Hindlimb muscle (tissue), 1 donor: ENCODE data around the gene FBN2. TPM values are rescaled to one million over a fixed set of nuclear protein-coding genes. Genes with fewer than 3 reads are reported as not detected.

Experiments
- DNase-seq: peaks from one replicate; pipeline ENCODE4 v3.0.0-alpha.2; 2013
- polyA plus RNA-seq: library from polyadenylated mRNA; unstranded; fragments of 120-200 nt; gene quantifications from one replicate; pipeline ENCODE4 v1.2.1, GENCODE V29; 2013; ENCODE audit not compliant: insufficient read length

Gene FBN2
- polyA plus RNA-seq, 1 donor, result 37.9 TPM

GRCh38 chr5:128304791-128305190, 233.3 kb downstream of the FBN2 start:
- no peak for DNase-seq

DNA sequence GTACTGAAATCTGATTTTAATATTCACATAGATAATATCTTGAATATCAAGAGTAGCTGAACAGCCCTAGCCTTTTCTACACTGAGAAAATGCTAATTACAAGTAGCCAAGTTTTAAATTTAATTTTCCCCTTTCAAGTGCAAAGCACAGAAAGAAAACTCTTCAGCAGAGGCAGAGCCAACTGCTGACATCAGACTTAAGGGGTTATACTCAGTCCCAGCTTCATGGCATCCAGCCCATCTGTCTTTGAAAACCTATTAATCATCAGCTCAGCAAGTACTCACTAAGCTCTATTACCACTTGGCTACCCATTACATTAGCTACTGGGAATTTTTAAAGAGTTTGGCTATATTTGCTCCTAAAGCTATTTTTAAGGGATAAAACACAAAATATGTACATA, 234.0 kb downstream of the FBN2 start:
- DNase-seq, result peak; percentile 50

DNA sequence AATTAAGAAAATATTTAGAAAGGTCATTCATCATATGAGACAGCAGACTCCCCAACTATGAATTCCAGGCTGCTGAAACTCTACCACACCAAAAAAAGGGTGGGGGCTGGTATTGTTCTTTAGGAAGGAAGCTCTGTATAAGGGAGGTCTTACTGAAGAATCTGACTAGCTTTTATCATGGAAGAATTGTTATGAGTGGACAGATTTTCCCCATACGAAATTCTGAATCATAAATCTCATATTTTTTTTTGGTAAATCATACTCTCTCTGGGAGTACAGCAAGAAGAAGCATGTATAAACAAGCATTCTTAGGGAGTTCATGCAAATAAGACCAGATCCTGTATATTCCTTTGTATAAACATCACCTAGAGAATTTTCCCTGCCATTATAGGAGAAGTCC, 234.5 kb downstream of the FBN2 start:
- no peak for DNase-seq

DNA sequence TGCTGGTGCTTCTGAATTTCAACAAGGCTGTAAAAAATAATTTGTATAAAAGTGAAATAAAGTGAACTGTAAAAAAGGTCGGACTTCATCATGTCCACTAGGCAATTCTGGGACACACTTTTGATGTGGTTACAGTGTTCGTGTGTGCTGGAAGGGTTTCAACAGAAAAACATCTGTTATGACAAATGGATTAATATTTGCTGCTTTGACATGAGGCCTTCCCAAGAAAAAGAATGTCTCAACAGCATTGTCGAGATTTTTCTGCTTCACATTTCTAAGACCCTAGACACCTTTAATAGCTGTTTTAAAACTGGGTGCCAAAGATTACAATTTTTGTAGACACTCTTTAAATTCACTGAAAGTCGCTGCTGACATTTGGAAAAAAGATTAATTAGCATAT, 237.9 kb downstream of the FBN2 start:
- DNase-seq, result peak; percentile 23

DNA sequence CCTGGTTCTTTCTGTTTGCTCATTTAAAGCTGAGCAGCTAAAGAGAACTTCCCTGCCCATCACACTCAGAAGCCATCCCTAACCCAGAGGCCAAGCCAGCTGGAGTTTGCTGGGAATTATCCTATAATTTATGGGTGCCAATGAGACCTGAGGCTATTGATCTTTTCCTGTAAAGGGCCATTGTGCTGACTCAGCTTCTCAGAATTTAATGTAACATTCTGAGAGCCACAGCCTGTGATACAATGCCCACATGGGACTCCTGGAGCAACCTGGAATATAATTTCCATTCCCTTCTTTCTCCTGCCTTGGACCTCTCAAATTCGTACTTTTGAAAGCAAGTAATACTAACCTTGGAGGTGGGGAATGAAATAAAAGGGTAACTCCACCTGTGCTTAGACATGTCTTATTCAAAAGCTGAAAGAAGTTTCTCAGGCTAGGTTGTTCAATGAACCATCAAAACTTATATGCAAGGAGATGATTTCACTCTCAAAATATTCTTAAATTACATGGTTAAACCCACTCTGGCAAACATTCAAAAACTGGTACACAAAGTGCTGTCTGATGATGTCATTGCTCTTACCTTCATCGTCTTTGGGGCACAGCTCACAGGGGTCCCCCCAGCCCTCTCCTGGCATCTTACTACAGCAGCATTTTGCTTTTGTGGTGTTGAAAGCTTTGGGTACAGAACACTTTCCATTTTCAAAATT, 247.7 kb downstream of the FBN2 start:
- no peak for DNase-seq

GRCh38 chr5:128287740-128288139, 250.3 kb downstream of the FBN2 start:
- DNase-seq, result no peak

DNA sequence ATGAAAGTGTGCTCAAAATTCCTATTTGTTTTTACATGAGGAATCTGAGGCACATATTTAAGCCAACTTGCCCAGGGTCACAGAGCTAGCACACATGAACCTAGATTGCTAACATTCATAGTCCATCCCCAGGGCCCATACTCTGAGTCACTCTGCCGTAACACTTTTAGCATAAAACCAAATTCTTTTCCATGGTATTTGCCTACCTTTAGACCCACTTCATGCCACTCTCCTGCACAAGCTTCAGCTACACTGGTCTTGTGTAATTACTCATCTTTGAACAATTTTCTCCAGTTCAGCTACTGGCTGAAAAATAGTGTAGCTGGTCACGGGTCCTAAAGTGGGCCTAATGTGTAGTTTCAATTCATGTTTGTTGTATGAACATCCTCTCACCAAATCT, 253.8 kb downstream of the FBN2 start:
- no peak for DNase-seq

DNA sequence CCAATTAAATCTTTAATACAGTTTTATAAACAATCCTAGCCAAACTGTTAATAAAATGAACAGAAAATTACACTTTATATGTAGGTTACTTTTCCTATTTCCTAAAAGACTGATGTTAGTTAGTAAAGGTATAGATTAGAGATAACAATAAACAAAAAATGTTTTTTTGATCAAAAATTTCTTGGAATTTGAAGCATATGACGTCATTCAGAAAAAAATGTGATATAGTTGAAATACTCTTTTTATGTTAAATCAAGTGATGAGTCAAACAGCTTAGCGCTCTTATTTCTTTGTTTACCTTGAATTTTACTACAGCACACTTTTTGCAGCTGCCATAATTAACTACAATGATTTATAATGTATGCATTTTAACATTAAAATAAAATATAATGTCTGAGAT, 258.7 kb downstream of the FBN2 start:
- DNase-seq, result no peak

GRCh38 chr5:128276537-128277216, 261.4 kb downstream of the FBN2 start:
- DNase-seq, result no peak

DNA sequence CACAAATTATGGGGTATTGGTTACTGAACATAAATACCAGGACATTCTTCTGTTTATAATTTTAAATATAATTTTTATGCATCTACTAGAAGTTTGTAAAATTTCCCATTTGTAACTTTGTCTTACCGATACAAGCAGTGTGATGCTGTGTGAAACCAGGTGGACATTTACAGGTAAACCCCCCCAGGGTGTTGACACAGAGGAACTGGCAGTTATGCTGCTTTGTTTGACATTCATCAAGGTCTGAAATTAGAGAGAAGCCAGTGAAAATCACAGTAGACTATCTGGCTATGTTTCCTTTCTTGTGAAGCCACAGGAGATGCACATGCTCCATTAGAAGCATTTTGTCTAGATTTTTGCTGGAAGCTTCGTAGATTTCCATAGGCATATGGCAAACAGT, 263.6 kb downstream of the FBN2 start:
- no peak for DNase-seq

DNA sequence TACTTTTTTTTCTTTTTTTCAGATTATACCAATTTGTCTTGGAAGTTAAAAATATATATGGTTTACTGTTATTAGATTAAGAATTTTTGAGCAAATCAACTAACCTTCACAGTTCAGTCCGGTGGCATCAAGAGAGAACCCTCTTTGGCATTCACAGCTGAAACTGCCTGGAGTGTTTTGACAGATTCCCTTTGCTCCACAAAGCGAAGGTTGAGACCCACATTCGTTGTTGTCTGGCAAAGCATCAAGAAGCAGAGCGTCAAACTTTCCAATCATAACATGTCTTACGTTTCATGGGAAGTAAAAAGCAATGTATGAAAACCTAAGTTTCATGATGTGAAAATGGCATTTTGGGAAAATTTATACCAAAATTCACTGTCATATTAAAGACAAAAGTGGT, 264.3 kb downstream of the FBN2 start:
- DNase-seq, result no peak

DNA sequence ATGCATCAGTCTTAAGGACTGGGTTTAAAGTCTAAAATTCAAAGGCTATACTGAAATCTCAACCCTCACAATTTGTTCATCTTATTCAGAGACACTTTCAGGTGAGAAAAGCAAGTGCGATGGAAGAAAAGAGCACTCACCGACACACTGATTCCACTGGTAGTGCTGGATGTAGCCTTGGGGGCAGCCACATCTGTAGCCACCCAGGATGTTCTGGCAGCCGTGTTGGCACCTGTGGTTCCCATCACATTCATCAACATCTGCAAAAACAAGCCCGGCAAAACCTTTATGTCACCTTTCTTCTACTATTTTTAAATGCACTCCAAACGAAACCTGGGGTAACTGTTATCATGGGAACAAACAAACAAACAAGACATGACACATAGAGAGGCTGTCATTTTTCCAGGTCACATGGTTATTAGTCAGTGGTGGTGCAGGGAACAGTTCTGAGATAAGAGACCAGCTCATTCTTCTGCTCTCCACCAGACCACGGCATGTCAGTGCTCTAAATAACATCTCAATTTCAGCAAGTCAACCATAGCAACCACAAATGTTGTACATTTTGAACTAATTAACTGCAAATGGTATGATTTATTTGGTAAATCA, 266.1 kb downstream of the FBN2 start:
- no peak for DNase-seq

- no peak for DNase-seq
Measured at GRCh38 chr5:128271071-128271470, 267.0 kb downstream of the FBN2 start.

- DNase-seq, result no peak
Measured at GRCh38 chr5:128264564-128265360, 273.3 kb downstream of the FBN2 start.

- no peak for DNase-seq
Measured at GRCh38 chr5:128263357-128263756, 274.7 kb downstream of the FBN2 start.

GRCh38 chr5:128262911-128263310, 275.1 kb downstream of the FBN2 start:
- no peak for DNase-seq

DNA sequence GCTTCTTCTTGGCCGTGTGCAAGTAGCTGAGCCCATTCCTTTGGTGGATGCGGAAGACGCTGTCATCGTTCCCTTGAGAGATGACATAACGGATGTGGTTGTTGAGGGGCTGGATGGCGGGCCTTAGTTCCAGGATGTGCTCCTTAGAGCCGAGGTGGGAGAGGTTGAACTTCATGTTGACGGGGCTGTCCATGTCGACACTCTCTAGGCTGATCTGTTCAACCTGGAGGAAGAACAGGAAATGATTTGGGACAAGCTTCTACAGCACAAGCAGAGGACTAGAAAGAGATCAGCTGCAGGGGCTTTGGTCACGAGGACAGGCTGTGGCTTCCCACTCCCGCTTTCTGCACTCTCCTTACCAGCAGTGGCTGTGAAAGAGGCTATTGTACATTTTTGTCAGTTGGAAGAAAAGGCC, 278.4 kb downstream of the FBN2 start:
- DNase-seq, result no peak

GRCh38 chr5:128258372-128258771, 279.7 kb downstream of the FBN2 start:
- DNase-seq, result no peak

DNA sequence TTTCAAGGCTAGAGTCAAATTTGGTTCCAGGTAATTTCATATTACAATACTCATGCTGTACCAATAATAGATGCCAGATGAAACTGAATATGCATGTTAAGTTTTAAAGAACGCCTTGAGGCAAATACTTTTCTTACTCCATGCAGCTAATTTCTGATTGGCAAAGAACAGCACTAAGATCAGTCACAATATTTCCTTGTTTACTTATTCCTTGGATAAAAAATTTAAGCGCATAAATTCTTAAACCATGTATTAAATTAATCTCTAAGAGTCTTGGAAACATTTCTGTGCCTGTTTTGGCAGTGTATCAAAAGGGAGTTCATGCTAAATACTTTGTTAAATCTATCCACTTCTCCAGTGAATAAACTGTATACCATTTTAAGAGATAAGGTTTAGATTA, 281.0 kb downstream of the FBN2 start:
- DNase-seq, result no peak

DNA sequence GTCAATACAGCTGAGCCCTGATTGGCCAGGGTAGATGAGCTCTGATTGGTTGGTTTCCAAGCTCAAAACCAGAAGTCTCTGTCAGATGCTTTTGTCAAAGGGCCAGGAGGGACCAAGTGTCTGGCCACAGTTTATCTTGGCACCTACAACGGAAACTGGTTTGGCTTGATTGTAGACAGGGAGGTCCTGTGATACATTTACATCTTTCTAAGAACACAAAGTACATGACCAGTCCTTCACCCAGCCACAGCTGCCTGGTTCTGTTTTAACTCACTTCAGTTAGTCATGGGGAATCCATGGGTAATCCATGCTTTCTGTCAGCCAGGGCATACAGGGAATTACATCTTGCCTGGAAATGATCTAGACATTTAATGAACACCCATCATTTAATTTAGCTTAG, 283.3 kb downstream of the FBN2 start:
- no peak for DNase-seq

DNA sequence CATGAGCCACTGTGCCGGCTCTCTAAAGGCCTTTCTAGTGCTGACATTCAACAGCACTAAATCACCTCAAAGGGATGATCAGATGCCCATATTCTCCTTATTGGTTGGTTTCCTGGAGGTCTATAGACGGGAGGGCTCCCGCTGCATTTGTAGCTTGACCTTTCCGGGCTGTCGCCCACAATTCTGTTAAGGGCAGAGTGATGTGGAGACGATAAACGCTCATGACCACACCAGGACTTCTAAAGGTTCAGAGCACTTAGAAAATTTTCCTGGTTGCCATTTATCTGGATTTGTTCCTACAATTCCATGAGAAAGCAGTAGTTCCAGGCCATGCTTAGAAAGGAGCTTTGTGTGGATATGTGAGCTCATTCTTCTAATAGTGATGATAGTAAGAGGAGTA, 284.2 kb downstream of the FBN2 start:
- DNase-seq, result no peak

GRCh38 chr5:128253161-128253560, 284.9 kb downstream of the FBN2 start:
- no peak for DNase-seq

- no peak for DNase-seq
Measured at GRCh38 chr5:128252756-128253155, 285.3 kb downstream of the FBN2 start.
